ENCODE data around the gene HOXD11. TPM values are rescaled to one million over a fixed set of nuclear protein-coding genes. Genes with fewer than 3 reads are reported as not detected.

HOXD11 gene
- under 1 TPM in 1 of 4 donors, not detected in 3; 0.24 TPM for total RNA-seq

DNA sequence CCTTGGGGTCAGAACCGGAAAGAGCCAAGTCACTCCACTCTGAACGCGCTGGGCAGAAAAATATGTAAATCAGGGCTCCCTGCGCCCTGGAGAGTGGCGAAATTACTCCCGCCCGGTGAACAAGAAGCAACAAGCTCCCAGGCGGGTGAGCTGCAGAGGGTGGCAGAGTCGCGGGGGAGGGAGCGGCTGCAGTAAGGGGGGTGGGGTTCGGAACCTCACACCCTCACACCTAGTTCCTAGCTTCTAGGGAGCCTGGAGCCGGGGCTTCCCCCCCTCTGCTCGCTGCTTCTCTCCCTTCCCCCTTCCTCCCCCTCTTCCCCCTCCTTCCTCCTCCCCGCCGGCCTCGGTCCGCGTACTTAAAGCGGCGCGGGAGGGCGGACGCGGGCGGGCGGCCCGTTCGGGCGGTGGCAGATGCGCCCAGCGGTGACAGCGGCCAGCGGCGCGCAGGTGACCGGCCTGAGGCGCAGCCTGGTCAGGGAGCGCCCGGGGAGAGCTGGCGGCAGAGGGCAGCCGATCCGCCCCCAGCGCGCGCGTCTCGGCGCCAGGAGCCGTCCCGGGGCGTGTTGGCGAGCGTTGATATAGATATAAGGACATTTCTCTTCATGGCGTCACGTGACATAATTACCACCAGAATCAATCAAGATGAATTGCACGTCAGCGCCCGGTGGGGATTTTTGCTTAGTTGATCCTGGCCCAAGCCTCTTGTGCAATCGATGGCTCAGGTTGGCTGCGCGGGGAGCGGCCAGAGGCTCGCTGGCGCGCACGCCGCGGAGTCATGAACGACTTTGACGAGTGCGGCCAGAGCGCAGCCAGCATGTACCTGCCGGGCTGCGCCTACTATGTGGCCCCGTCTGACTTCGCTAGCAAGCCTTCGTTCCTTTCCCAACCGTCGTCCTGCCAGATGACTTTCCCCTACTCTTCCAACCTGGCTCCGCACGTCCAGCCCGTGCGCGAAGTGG lies at the start of gene HOXD11:
TSS of gene HOXD11 (plus strand) at position 700 of the 959 bp plus-strand sequence. CDS start at position 776, 76 bp downstream.
- Histone ChIP-seq H3K36me3 (no peaks in the 10 kb centered on the region), H3K27ac (no peak within 1 kb of the TSS), H3K9me3 (no peaks in the 10 kb centered on the region), H3K4me1 (peaks cover 14 to 16% of the 10 kb centered on the region in 2 donors), H3K27me3 (peaks cover 92 to 96% (median 96%) of the 10 kb centered on the region in 3 donors), H3K4me3 (peak within 1 kb of the TSS; percentile 34 to 52 (median 40))
- DNase-seq = no peak
- peak; percentile 37 to 51 for ATAC-seq
- no peak for TF ChIP-seq POLR2A (IDR thresholded peaks at IDR 0.05)
- TF ChIP-seq, protein P1, sequence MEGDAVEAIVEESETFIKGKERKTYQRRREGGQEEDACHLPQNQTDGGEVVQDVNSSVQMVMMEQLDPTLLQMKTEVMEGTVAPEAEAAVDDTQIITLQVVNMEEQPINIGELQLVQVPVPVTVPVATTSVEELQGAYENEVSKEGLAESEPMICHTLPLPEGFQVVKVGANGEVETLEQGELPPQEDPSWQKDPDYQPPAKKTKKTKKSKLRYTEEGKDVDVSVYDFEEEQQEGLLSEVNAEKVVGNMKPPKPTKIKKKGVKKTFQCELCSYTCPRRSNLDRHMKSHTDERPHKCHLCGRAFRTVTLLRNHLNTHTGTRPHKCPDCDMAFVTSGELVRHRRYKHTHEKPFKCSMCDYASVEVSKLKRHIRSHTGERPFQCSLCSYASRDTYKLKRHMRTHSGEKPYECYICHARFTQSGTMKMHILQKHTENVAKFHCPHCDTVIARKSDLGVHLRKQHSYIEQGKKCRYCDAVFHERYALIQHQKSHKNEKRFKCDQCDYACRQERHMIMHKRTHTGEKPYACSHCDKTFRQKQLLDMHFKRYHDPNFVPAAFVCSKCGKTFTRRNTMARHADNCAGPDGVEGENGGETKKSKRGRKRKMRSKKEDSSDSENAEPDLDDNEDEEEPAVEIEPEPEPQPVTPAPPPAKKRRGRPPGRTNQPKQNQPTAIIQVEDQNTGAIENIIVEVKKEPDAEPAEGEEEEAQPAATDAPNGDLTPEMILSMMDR (IDR thresholded peaks at IDR 0.05 in 4 of 5, conservative IDR thresholded peaks at IDR 0.05 in 1 of 5) = no peak
- intact Hi-C loops (cut with DNase I; ENCODE audit: low total_unique reads) = no loop called here
- in situ Hi-C loops (cut with MboI; ENCODE audit: low sequenced_read_pairs in 4 of 4) = loop anchor here in 2 of 4 donors (25.0 kb wide), 1 partner anchor 705 kb away; no protein-coding TSS in a partner anchor

- intact Hi-C loops (cut with DNase I; ENCODE audit: low total_unique reads) (no loop called here), in situ Hi-C loops (cut with MboI; ENCODE audit: low sequenced_read_pairs in 4 of 4) (no loop called here)
- H3K4me1 ChIP-seq = peaks cover 5 to 20% of the 10 kb centered on the region in 2 donors
- H3K27me3 ChIP-seq = peaks cover 28 to 47% (median 39%) of the 10 kb centered on the region in 3 donors
- no peak overlapping the region for H3K27ac ChIP-seq
- ATAC-seq (no peak), DNase-seq (no peak)
- H3K4me3 ChIP-seq = no peak overlapping the region
- H3K9me3 ChIP-seq = no peaks in the 10 kb centered on the region
- TF ChIP-seq POLR2A (IDR thresholded peaks at IDR 0.05) = no peak
- TF ChIP-seq, protein P1 (IDR thresholded peaks at IDR 0.05 in 4 of 5, conservative IDR thresholded peaks at IDR 0.05 in 1 of 5) = no peak
- no peaks in the 10 kb centered on the region for H3K36me3 ChIP-seq
Observed at GRCh38 chr2:176063958-176064357, 43.1 kb upstream of the HOXD11 start.

- H3K4me1 ChIP-seq = peaks cover 5 to 20% of the 10 kb centered on the region in 2 donors
- peak overlapping the region; percentile 44 to 57 (median 49) for H3K4me3 ChIP-seq
- H3K36me3 ChIP-seq = no peaks in the 10 kb centered on the region
- intact Hi-C loops (cut with DNase I; ENCODE audit: low total_unique reads) = no loop called here
- H3K9me3 ChIP-seq = no peaks in the 10 kb centered on the region
- no peak overlapping the region for H3K27ac ChIP-seq
- peaks cover 57 to 71% (median 58%) of the 10 kb centered on the region in 3 donors for H3K27me3 ChIP-seq
- DNase-seq (no peak), ATAC-seq (no peak)
- in situ Hi-C loops (cut with MboI; ENCODE audit: low sequenced_read_pairs in 4 of 4) = no loop called here
- TF ChIP-seq, protein P1 (IDR thresholded peaks at IDR 0.05 in 4 of 5, conservative IDR thresholded peaks at IDR 0.05 in 1 of 5) = no peak
- TF ChIP-seq POLR2A (IDR thresholded peaks at IDR 0.05) = no peak
Observed at GRCh38 chr2:176066645-176067588, 40.2 kb upstream of the HOXD11 start.

- DNase-seq (no peak), ATAC-seq (peak in 1 of 2 donors; percentile 41)
- H3K4me1 ChIP-seq = peaks cover 5 to 20% of the 10 kb centered on the region in 2 donors
- intact Hi-C loops (cut with DNase I; ENCODE audit: low total_unique reads) (no loop called here), in situ Hi-C loops (cut with MboI; ENCODE audit: low sequenced_read_pairs in 4 of 4) (no loop called here)
- peaks cover 66 to 78% (median 67%) of the 10 kb centered on the region in 3 donors for H3K27me3 ChIP-seq
- H3K4me3 ChIP-seq = peak overlapping the region; percentile 44 to 57 (median 49)
- H3K36me3 ChIP-seq = no peaks in the 10 kb centered on the region
- TF ChIP-seq, protein P1 (IDR thresholded peaks at IDR 0.05 in 4 of 5, conservative IDR thresholded peaks at IDR 0.05 in 1 of 5) = no peak
- TF ChIP-seq POLR2A (IDR thresholded peaks at IDR 0.05) = no peak
- H3K27ac ChIP-seq = no peak overlapping the region
- no peaks in the 10 kb centered on the region for H3K9me3 ChIP-seq
Observed at GRCh38 chr2:176067589-176068418, 39.3 kb upstream of the HOXD11 start.

All from gastrocnemius medialis (tissue), 4 donors.